NK-92 (cell line): Measurements from ENCODE around the gene NEK9.

Source experiments
- DNase-seq: peaks from one replicate; lab custom pipeline; 2025; ENCODE audit not compliant: unreplicated experiment; lab: John Stamatoyannopoulos, UW

NEK9 gene

DNA sequence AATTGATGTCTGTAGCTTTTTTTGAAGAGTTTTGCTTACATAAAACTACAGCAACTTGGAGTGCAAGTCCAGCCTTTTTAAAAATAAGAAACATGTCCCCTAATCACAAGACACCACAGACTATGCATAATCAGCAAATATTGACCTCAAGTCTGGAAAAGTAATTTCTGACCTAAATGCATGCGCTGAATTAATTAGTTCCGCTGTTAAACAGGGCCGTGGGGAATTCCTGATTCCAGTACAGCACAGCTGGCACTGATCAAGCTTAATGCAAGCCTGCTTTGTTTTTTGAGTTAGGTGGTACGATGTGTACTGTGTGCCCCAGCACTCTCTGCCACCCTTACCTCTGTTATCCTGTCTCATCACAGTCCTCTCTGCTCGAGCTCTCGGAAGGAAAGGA is 84.8 kb downstream of the NEK9 start:
- DNase-seq = no peak

DNA sequence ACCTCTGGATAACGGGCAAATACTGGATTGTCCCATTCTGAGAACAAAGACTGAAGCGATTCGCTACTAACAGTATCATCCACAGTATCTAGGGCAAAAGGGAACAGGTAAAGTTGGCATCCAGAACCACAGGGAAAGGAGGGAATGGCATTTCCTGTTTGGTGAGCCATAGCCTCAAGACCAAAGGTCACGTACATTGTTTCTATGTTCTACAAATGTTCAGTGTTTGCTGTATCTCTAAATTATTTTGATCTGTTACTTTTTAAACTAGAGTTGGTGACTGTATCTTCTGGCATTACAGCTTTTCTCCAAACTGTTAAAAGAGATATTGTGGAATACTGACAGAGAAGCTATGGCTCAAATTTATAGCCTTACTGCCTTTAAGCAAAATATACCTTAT is 85.2 kb downstream of the NEK9 start:
- no peak for DNase-seq

DNA sequence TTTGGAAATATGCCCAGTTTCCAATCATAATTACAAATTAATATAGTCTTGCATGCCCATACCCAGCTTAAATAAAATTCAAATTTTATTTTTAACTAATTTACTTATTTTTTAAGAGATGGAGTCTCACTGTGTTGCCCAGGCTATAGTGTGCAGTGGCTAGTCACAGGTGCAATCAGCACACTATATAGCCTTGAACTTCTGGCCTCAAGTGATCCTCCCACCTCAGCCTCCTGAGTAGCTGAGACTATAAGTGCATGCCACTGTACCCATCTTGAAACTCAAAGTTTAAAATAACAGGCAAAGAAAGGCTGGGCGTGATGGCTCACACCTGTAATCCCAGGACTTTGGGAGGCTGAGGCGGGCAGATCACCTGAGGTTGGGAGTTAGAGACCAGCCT is 85.9 kb downstream of the NEK9 start:
- no peak for DNase-seq

DNA sequence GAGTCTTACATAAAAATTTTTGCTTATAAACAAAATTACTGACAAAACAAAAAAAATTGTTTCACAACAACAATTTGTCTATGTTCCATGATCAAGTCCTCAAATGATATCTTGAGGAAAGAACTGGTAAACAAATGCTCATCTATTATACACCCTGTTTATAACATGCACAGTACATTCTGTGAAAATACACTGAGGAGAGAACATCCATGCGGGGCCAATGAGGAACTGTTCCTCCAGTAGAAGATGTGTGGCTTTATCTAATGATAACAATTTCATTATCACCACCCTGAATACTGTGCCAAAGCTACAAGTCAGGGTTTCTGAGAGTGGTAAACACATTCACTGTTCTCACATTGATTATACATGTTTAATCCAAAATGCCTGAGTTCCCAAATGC is 86.3 kb downstream of the NEK9 start:
- DNase-seq = no peak

DNA sequence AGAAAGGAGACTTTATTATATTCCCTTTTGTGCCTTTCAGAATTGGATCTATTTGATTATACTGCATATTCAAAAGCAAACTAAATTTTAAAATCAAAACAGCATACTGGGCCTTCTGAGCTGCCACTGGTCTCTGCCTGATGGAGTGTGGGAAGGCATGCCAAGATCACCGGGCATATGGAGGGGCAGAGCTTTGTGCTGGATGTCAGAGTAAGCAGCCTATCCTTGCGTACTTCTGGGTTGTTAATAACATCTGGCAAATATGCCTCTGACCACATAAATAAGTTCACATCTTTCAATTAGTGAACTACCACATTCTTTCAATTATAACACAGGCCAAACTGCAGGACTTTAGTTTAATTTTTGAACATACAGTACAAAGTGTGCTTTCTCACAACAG is 93.9 kb downstream of the NEK9 start:
- DNase-seq = no peak

DNA sequence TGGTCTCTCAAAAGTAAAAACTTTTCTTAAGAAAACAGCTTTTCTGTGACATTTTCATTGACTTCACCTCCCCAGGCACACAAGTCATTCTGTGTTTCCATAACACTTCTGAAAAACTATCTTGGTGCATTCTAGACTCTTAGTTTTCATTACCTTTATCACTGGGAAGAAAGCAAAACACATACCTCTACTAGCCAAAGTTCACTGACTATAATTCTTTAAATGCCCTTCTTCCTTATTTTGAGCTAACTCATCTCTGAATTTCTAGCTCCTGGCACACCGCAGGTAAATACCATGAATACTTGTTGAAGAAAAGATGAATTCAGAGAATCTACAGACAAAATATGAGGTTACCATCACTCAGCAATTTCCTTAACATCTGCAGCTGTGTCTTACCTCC is 96.7 kb downstream of the NEK9 start:
- DNase-seq = no peak
